ENCODE data around the gene ELANE. TPM values are rescaled to one million over a fixed set of nuclear protein-coding genes. Genes with fewer than 3 reads are reported as not detected.

The ELANE gene
- polyA plus RNA-seq, 1 experiment, result not detected

DNA sequence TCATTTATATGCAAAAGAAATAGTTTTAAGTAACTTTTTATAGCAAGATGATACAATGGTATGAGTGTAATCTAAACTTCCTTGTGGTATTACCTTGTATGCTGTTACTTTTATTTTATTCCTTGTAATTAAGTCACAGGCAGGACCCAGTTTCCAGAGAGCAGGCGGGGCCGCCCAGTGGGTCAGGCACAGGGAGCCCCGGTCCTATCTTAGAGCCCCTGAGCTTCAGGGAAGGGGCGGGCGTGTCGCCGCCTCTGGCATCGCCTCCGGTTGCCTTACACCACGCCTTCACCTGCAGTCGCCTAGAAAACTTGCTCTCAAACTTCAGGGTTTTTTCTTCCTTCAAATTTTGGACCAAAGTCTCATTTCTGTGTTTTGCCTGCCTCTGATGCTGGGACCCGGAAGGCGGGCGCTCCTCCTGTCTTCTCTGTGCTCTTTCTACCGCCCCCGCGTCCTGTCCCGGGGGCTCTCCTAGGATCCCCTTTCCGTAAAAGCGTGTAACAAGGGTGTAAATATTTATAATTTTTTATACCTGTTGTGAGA lies 40.5 kb upstream of the ELANE start:
- ChIA-PET POLR2A (no interaction called here), CTCF (no interaction called here)
- DNase-seq (ENCODE audit: low read depth, low spot score), result no peak

DNA sequence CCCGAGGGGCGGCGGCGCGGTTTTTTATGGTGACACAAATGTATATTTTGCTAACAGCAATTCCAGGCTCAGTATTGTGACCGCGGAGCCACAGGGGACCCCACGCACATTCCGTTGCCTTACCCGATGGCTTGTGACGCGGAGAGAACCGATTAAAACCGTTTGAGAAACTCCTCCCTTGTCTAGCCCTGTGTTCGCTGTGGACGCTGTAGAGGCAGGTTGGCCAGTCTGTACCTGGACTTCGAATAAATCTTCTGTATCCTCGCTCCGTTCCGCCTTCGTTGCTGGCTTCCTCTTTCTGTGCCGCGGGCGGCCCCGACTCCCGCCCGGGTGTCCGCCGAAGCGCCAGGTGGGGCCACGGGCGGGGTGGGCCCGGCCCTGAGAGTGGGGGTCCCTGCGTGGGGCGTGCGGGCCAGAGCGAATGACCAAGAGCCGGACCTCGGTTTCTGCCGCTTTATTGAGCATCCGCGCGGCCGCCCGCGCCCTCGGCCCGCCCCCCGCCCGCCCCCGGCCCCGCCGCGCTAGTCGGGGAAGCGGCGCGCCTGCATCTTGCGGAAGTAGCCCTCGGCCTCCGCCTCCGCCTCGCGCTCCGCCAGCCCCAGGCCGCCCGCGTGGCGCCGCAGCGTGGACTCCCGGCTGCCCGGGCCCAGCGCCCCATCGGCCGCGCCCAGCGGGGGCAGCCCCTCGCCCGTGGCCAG lies 39.9 kb upstream of the ELANE start:
- ChIA-PET CTCF (no interaction called here), POLR2A (no interaction called here)
- no peak for DNase-seq (ENCODE audit: low read depth, low spot score)
- H3K27me3 ChIP-seq (ENCODE audit: control insufficient read depth, insufficient read depth, low read length), result no peaks in the 10 kb centered on the region
- peaks cover 34% of the 10 kb centered on the region; the same call in 1 of the 2 replicates for H3K9me3 ChIP-seq (ENCODE audit: control insufficient read depth, insufficient read depth, low read length)
- TF ChIP-seq, protein P1, sequence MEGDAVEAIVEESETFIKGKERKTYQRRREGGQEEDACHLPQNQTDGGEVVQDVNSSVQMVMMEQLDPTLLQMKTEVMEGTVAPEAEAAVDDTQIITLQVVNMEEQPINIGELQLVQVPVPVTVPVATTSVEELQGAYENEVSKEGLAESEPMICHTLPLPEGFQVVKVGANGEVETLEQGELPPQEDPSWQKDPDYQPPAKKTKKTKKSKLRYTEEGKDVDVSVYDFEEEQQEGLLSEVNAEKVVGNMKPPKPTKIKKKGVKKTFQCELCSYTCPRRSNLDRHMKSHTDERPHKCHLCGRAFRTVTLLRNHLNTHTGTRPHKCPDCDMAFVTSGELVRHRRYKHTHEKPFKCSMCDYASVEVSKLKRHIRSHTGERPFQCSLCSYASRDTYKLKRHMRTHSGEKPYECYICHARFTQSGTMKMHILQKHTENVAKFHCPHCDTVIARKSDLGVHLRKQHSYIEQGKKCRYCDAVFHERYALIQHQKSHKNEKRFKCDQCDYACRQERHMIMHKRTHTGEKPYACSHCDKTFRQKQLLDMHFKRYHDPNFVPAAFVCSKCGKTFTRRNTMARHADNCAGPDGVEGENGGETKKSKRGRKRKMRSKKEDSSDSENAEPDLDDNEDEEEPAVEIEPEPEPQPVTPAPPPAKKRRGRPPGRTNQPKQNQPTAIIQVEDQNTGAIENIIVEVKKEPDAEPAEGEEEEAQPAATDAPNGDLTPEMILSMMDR (IDR thresholded peaks at IDR 0.05; ENCODE audit: low read depth, low read length), result no peak
- H3K27ac ChIP-seq (ENCODE audit: low read depth, low read length), result no peak overlapping the region
- H3K4me3 ChIP-seq (ENCODE audit: low read depth, low read length), result no peak overlapping the region

More for the DNA sequence above, 40.5 kb upstream of the ELANE start:
- TF ChIP-seq, protein P1 (IDR thresholded peaks at IDR 0.05; ENCODE audit: low read depth, low read length), result no peak
- H3K4me3 ChIP-seq (ENCODE audit: low read depth, low read length), result no peak overlapping the region
- peaks cover 34% of the 10 kb centered on the region; the same call in 1 of the 2 replicates for H3K9me3 ChIP-seq (ENCODE audit: control insufficient read depth, insufficient read depth, low read length)
- no peaks in the 10 kb centered on the region for H3K27me3 ChIP-seq (ENCODE audit: control insufficient read depth, insufficient read depth, low read length)
- H3K27ac ChIP-seq (ENCODE audit: low read depth, low read length), result no peak overlapping the region

DNA sequence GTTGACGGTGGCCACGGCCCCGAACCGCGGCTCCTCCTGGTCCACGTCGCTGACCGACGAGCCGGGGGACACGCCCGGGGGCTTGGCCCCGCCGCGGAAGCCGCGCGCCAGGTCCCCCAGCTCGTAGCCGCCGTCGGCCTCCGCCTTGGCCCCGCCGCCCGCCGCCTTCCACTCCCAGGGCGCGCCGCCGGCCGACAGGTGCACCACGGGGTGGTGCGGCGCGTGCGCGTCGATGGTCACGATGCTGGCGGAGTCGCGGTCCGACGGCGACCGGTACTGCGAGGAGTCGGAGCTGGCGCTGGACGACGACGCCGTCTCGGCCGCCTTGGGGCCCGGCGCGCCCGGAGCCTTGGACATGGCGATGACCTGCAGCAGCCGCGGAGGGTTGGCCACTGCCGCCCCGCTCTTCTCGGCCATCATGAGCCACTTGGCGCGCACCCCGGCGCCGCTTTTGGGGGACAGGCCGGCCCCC lies 39.3 kb upstream of the ELANE start:
- H3K27ac ChIP-seq (ENCODE audit: low read depth, low read length), result no peak overlapping the region
- ChIA-PET POLR2A (interaction anchor here (1.0 kb wide), 1 partner anchor 14 kb away, joined by 5 read pairs; no protein-coding TSS in a partner anchor), CTCF (no interaction called here)
- TF ChIP-seq, protein P1 (IDR thresholded peaks at IDR 0.05; ENCODE audit: low read depth, low read length), result no peak
- H3K4me3 ChIP-seq (ENCODE audit: low read depth, low read length), result no peak overlapping the region
- H3K27me3 ChIP-seq (ENCODE audit: control insufficient read depth, insufficient read depth, low read length), result no peaks in the 10 kb centered on the region
- H3K9me3 ChIP-seq (ENCODE audit: control insufficient read depth, insufficient read depth, low read length), result peaks cover 34% of the 10 kb centered on the region; the same call in 1 of the 2 replicates
- DNase-seq (ENCODE audit: low read depth, low spot score), result no peak

DNA sequence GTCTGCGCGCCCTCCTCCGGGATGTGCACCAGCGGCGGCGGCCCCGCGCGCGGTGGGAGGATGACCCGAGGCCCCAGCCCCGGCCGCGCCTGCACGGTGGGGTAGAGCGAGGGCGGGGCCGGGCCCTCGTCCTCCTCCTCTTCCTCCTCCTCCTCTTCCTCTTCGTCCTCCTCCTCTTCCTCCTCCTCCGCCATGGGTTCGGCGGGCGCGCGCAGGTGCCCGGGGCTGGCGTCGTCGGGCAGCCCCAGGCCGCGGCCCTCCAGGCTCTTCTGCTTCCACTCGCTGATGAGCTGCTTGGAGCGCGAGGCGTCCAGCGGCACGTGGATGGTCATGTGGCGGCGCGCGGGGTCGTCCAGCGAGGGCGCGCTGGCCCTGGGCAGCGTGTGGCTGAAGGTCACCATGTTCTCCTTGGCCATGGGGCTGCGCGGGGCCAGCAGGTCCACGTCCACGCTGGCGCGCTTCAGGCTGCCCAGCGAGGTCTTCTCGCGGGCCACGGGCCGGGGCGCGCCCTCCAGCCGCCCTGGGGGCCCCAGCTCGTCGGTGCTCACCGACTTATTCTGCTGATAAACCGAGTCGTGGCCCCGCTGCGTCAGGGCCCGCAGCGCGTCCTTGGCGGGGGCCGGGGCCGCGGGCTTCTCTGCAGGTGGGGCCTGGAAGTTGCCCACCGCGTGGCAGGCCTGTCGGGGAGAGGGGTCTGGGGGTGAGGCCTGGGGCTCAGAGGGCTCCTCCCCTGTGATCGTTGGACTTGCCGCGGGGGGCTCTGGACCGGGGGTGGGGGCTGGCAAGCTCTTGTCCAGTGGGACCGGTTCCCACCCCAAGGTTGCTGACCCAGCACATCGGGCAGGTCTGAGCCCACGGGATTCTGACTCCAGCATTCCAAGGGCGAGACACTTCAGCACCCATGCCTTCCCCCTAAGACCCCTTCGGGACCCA lies 38.6 kb upstream of the ELANE start:
- ChIA-PET CTCF (no interaction called here), POLR2A (interaction anchor here (0.7 to 1.0 kb wide), 2 partner anchors 11 to 15 kb away, joined by 3 to 5 read pairs; no protein-coding TSS in a partner anchor)
- no peak overlapping the region for H3K4me3 ChIP-seq (ENCODE audit: low read depth, low read length)
- DNase-seq (ENCODE audit: low read depth, low spot score), result no peak
- no peak overlapping the region for H3K27ac ChIP-seq (ENCODE audit: low read depth, low read length)
- TF ChIP-seq, protein P1 (IDR thresholded peaks at IDR 0.05; ENCODE audit: low read depth, low read length), result no peak
- no peaks in the 10 kb centered on the region for H3K27me3 ChIP-seq (ENCODE audit: control insufficient read depth, insufficient read depth, low read length)
- peaks cover 34% of the 10 kb centered on the region; the same call in 1 of the 2 replicates for H3K9me3 ChIP-seq (ENCODE audit: control insufficient read depth, insufficient read depth, low read length)
